H1 (cell line): ENCODE results near the gene GPR42. TPM values are rescaled to one million over a fixed set of nuclear protein-coding genes. Genes with fewer than 3 reads are reported as not detected.

Source experiments
- CTCF ChIA-PET: fragments of 300-600 bp; sonication (Branson Sonifier 250); formaldehyde crosslinking; loops from one replicate; lab custom pipeline; 2021; ENCODE audit not compliant: partially characterized antibody; lab: Charles Lee
- POLR2A ChIA-PET: fragments of 300-600 bp; sonication (Branson Sonifier 250); formaldehyde crosslinking; loops from one replicate; lab custom pipeline; 2021; ENCODE audit warnings: inconsistent platforms; ENCODE audit not compliant: partially characterized antibody; lab: Charles Lee
- DNase-seq, 2 experiments: peaks; one replicate each; pipeline versions ENCODE4 v3.0.0 to v3.0.0-alpha.2; 2010 to 2022; ENCODE audit warnings: low spot score in 2 of 2, low read depth in 1 of 2, mixed read lengths in 1 of 2
- FAIRE-seq: peaks from 2 replicates; lab custom pipeline; 2011; peaks lifted over from hg19 to GRCh38; lab: Jason Lieb, UNC
- H2AFZ ChIP-seq: 2 replicates; pipeline ENCODE4 v1.8.1; 2012; ENCODE audit warnings: low read length, inconsistent platforms
- H2AK5ac ChIP-seq: 2 replicates; pipeline ENCODE4 v1.6.1; 2013; ENCODE audit warnings: low read depth, low read length
- H2BK120ac ChIP-seq: replicated peaks from 2 replicates; pipeline ENCODE3; 2013; ENCODE audit warnings: low read depth, low read length, inconsistent platforms
- H2BK12ac ChIP-seq: 2 replicates; pipeline ENCODE4 v1.6.1; 2013; ENCODE audit warnings: low read depth, low read length
- H2BK15ac ChIP-seq: 2 replicates; pipeline ENCODE4 v1.6.1; 2013; ENCODE audit warnings: low read length
- H2BK20ac ChIP-seq: 2 replicates; pipeline ENCODE4 v1.6.1; 2013; ENCODE audit warnings: low read length
- H2BK5ac ChIP-seq: 2 replicates; pipeline ENCODE4 v1.6.1; 2013; ENCODE audit warnings: low read depth, low read length
- H3K14ac ChIP-seq: 2 replicates; pipeline ENCODE4 v1.6.1; 2013; ENCODE audit warnings: inconsistent platforms; ENCODE audit not compliant: insufficient read length
- H3K18ac ChIP-seq: 2 replicates; pipeline ENCODE4 v1.6.1; 2013; ENCODE audit warnings: low read length; ENCODE audit errors: extremely low read depth
- H3K23ac ChIP-seq: 2 replicates; pipeline ENCODE4 v1.6.1; 2013; ENCODE audit warnings: inconsistent platforms; ENCODE audit not compliant: insufficient read length
- H3K23me2 ChIP-seq: 2 replicates; pipeline ENCODE4 v1.6.1; 2013; ENCODE audit warnings: low read depth, low read length
- H3K27ac ChIP-seq: 2 replicates; pipeline ENCODE4 v1.6.1; 2011; ENCODE audit warnings: low read depth, low read length, inconsistent platforms
- H3K27me3 ChIP-seq, 4 experiments: replicated peaks in 1 of 4; 1 replicate in 1 of 4; 2 replicates in 3 of 4; pipeline versions ENCODE4 v1.6.1 to v1.8.1; 2011 to 2013; ENCODE audit warnings: low read length in 3 of 4, mild to moderate bottlenecking in 3 of 4, inconsistent platforms in 2 of 4, mixed read lengths in 2 of 4, moderate library complexity in 1 of 4; ENCODE audit not compliant: control insufficient read depth in 3 of 4, insufficient read depth in 3 of 4; ENCODE audit errors: extremely low read depth in 1 of 4
- H3K36me3 ChIP-seq, 4 experiments: 2 replicates each; pipeline versions ENCODE4 v1.6.1 to v1.8.1; 2011 to 2013; ENCODE audit warnings: mild to moderate bottlenecking in 4 of 4, low read length in 3 of 4, moderate library complexity in 2 of 4, control low read depth in 1 of 4, inconsistent platforms in 1 of 4; ENCODE audit not compliant: insufficient read depth in 4 of 4, control insufficient read depth in 2 of 4
- H3K4ac ChIP-seq: replicated peaks from 2 replicates; pipeline ENCODE3; 2013; ENCODE audit warnings: low read length, low read depth, mixed read lengths, inconsistent platforms; ENCODE audit not compliant: insufficient read length
- H3K4me1 ChIP-seq, 4 experiments: replicated peaks in 1 of 4; 1 replicate in 1 of 4; 2 replicates in 3 of 4; pipeline versions ENCODE4 v1.6.1 to v1.8.1; 2011 to 2013; ENCODE audit warnings: low read length in 3 of 4, inconsistent platforms in 2 of 4, mixed read lengths in 1 of 4; ENCODE audit not compliant: insufficient read depth in 4 of 4, control insufficient read depth in 3 of 4
- H3K4me2 ChIP-seq, 2 experiments: 2 replicates each; pipeline versions ENCODE4 v1.6.1 to v1.8.1; 2011 to 2013; ENCODE audit warnings: low read depth in 2 of 2, low read length in 2 of 2, control low read depth in 1 of 2, inconsistent platforms in 1 of 2, mild to moderate bottlenecking in 1 of 2; ENCODE audit not compliant: insufficient read depth in 1 of 2
- H3K4me3 ChIP-seq, 4 experiments: fragments of 200-600, 300-600 bp in 1 of 4; sonication (generic), shearing (Covaris generic), sonication (Bioruptor Twin) in 1 of 4; 2 replicates each; pipeline versions ENCODE4 v1.5.1 to v1.8.1; 2011 to 2016; ENCODE audit warnings: low read length in 4 of 4, low read depth in 3 of 4, control low read depth in 2 of 4, inconsistent platforms in 2 of 4, mild to moderate bottlenecking in 2 of 4, mixed read lengths in 1 of 4, moderate library complexity in 1 of 4; ENCODE audit not compliant: insufficient read depth in 2 of 4; ENCODE audit errors: extremely low read depth in 1 of 4
- H3K56ac ChIP-seq: replicated peaks from 2 replicates; pipeline ENCODE3; 2013; ENCODE audit warnings: low read depth, mild to moderate bottlenecking, mixed read lengths, low read length, inconsistent platforms; ENCODE audit not compliant: insufficient read length
- H3K79me1 ChIP-seq: 2 replicates; pipeline ENCODE4 v1.6.1; 2013; ENCODE audit warnings: low read depth, low read length, control low read depth
- H3K79me2 ChIP-seq, 2 experiments: 2 replicates each; pipeline versions ENCODE4 v1.6.1 to v1.8.1; 2012 to 2013; ENCODE audit warnings: low read length in 2 of 2, mild to moderate bottlenecking in 2 of 2, inconsistent platforms in 1 of 2; ENCODE audit not compliant: insufficient read depth in 2 of 2, control insufficient read depth in 1 of 2
- H3K9ac ChIP-seq, 4 experiments: replicated peaks in 1 of 4; 1 replicate in 1 of 4; 2 replicates in 3 of 4; pipeline versions ENCODE4 v1.6.1 to v1.8.1; 2011 to 2013; ENCODE audit warnings: low read depth in 3 of 4, low read length in 3 of 4, control low read depth in 2 of 4, mild to moderate bottlenecking in 2 of 4, moderate library complexity in 2 of 4, inconsistent platforms in 1 of 4; ENCODE audit errors: extremely low read depth in 1 of 4
- H3K9me3 ChIP-seq, 2 experiments: 2 replicates each; pipeline versions ENCODE4 v1.6.1 to v1.8.1; 2012 to 2013; ENCODE audit warnings: mild to moderate bottlenecking in 2 of 2, moderate library complexity in 2 of 2, control low read depth in 1 of 2, inconsistent platforms in 1 of 2, low read depth in 1 of 2, low read length in 1 of 2, mixed read lengths in 1 of 2; ENCODE audit not compliant: insufficient read depth in 2 of 2
- H4K20me1 ChIP-seq, 2 experiments: replicated peaks in 1 of 2; 2 replicates each; pipeline versions ENCODE3 to v1.8.1; 2011 to 2013; ENCODE audit warnings: inconsistent platforms in 2 of 2, low read length in 2 of 2, mild to moderate bottlenecking in 1 of 2; ENCODE audit not compliant: insufficient read depth in 2 of 2, control insufficient read depth in 1 of 2
- H4K5ac ChIP-seq: 2 replicates; pipeline ENCODE4 v1.6.1; 2013; ENCODE audit warnings: low read length, low read depth, mixed read lengths, inconsistent platforms; ENCODE audit not compliant: insufficient read length
- H4K8ac ChIP-seq: 2 replicates; pipeline ENCODE4 v1.8.0; 2013; ENCODE audit warnings: mild to moderate bottlenecking, moderate library complexity, low read length, inconsistent platforms; ENCODE audit not compliant: insufficient read depth; ENCODE audit errors: extremely low read depth
- H4K91ac ChIP-seq: replicated peaks from 2 replicates; pipeline ENCODE3; 2013; ENCODE audit warnings: low read length, mixed read lengths, inconsistent platforms; ENCODE audit not compliant: insufficient read length
- KDM4A ChIP-seq: IDR thresholded peaks from one replicate; pipeline ENCODE4 v1.7.1; 2012; ENCODE audit warnings: low read depth, mild to moderate bottlenecking, moderate library complexity, low read length, inconsistent platforms; ENCODE audit not compliant: severe bottlenecking
- WGBS, 2 experiments: shearing (Covaris generic) in 1 of 2; methylation state at CpG; one replicate each; pipeline versions ENCODE4 v1.1.6 to v1.1.7; 2013 to 2015; ENCODE audit warnings: low lambda C conversion rate in 2 of 2, mixed read lengths in 2 of 2, inconsistent platforms in 1 of 2, low coverage in 1 of 2, missing lambda C conversion rate in 1 of 2; ENCODE audit not compliant: insufficient replicate concordance in 2 of 2, insufficient coverage in 1 of 2, insufficient read length in 1 of 2; ENCODE audit errors: extremely low coverage in 1 of 2, missing lambda C conversion rate in 1 of 2; 5-methylcytosine and 5-hydroxymethylcytosine counted together
- polyA plus RNA-seq, 7 experiments: library from polyadenylated mRNA; depleted of rRNA in 3 of 7; stranded (reverse) in 5 of 7; unstranded in 2 of 7; fragments of >200 nt in 5 of 7; fragments of 200-250 nt in 2 of 7; gene quantifications; 1 replicate in 5 of 7; 2 replicates in 1 of 7; 4 replicates in 1 of 7; pipeline versions ENCODE4 v1.2.1 to v1.2.3, GENCODE V29; 2011 to 2013; ENCODE audit warnings: missing spikeins in 2 of 7, mixed read lengths in 2 of 7
- total RNA-seq: library from RNA; stranded (reverse); fragmentation: NEBNext Ultra II Directional; extraction: Animal tissue kit (Norgen Biotek cat#: 25700); gene quantifications from 2 replicates; pipeline ENCODE4 v1.2.1, GENCODE V29; 2021

The GPR42 gene
- total and polyA plus RNA-seq, 2 of the 8 experiments (the other 6 are each of a cell fraction or from before 2014, with no cell fraction given) = not detected

- H3K4me2 ChIP-seq = no peak overlapping the region
- peaks cover 7% of the 10 kb centered on the region; the same call in 1 of the 2 replicates for H3K23me2 ChIP-seq
- no peak overlapping the region for H3K14ac ChIP-seq
- no peak overlapping the region for H2BK12ac ChIP-seq
- no peak overlapping the region for H2BK5ac ChIP-seq
- no peak overlapping the region for H3K9ac ChIP-seq
- no peak overlapping the region for H4K5ac ChIP-seq
- H4K20me1 ChIP-seq = no peaks in the 10 kb centered on the region
- FAIRE-seq = no peak
- DNase-seq = peak in 1 of 2 experiments; percentile 1
- no peak overlapping the region for H3K23ac ChIP-seq
- no peak overlapping the region for H2BK20ac ChIP-seq
- H3K79me2 ChIP-seq = no peaks in the 10 kb centered on the region
- H3K56ac ChIP-seq = no peak overlapping the region
- H4K8ac ChIP-seq = no peak overlapping the region
- H3K18ac ChIP-seq = no peak overlapping the region
- H3K4me3 ChIP-seq = no peak overlapping the region
- H3K9me3 ChIP-seq = peaks cover 24 to 33% of the 10 kb centered on the region in 2 experiments
- WGBS, 2 experiments = 74% methylated on average over 6 of the region's 6 CpGs; no CpG with 5 or more reads in 1 of the 2 experiments
- no peaks in the 10 kb centered on the region for H3K4me1 ChIP-seq
- no peak overlapping the region for H2BK15ac ChIP-seq
- H2BK120ac ChIP-seq = no peak overlapping the region
- no peak overlapping the region for H2AK5ac ChIP-seq
- no peak overlapping the region for H2AFZ ChIP-seq
- POLR2A ChIA-PET = interaction anchor here (0.5 kb wide), 1 partner anchor 287 kb away, joined by 3 read pairs; no protein-coding TSS in a partner anchor
- CTCF ChIA-PET = no interaction called here
- no peak overlapping the region for H3K27ac ChIP-seq
- no peaks in the 10 kb centered on the region for H3K36me3 ChIP-seq
- H3K27me3 ChIP-seq = 0 out of 7 replicates have a peak, but pooled peaks cover 0 to 2% (median 0%) of the 10 kb centered on the region in 4 experiments
- no peak overlapping the region for H3K4ac ChIP-seq
- no peak overlapping the region for H4K91ac ChIP-seq
- TF ChIP-seq KDM4A = no peak
- H3K79me1 ChIP-seq = no peaks in the 10 kb centered on the region
Observed at GRCh38 chr19:35389192-35389861, 18.5 kb downstream of the GPR42 start.
